GM12878 (cell line): ENCODE results near the gene MTCH2. TPM values are rescaled to one million over a fixed set of nuclear protein-coding genes. Genes with fewer than 3 reads are reported as not detected.

Experiments
- ATAC-seq: fragments of 200-7000 bp; cut with Tn5 transposase; 3 replicates; pipeline ENCODE4 v1.9.1; 2020; ENCODE audit warnings: mild to moderate bottlenecking, moderate library complexity
- BruUV-seq: library from RNA; stranded (reverse); fragments of 400-500 nt; replicated peaks from 2 replicates; lab custom pipeline; 2021; lab: Mats Ljungman, UMichigan
- CTCF ChIA-PET: fragments of 300-600 bp; sonication (Branson Sonifier 250); formaldehyde crosslinking; extraction: SDS; loops from one replicate; lab custom pipeline; 2021; ENCODE audit warnings: inconsistent platforms; lab: Yijun Ruan, JAX
- POLR2A ChIA-PET: fragments of 350-600 bp; formaldehyde crosslinking; extraction: SDS; loops from one replicate; lab custom pipeline; 2021; ENCODE audit warnings: inconsistent platforms; lab: Charles Lee
- RAD21 ChIA-PET: fragments of 300-600 bp; sonication (Branson Sonifier 250); formaldehyde crosslinking; loops from one replicate; lab custom pipeline; 2023; ENCODE audit warnings: antibody characterized with exemption; ENCODE audit not compliant: unreplicated experiment; lab: Charles Lee
- SMC1A ChIA-PET: fragments of 300-600 bp; sonication (Branson Sonifier 250); formaldehyde crosslinking; loops from one replicate; lab custom pipeline; 2023; ENCODE audit not compliant: unreplicated experiment, uncharacterized antibody; lab: Charles Lee
- DNase-seq: peaks from one replicate; pipeline ENCODE4 v3.0.0-alpha.2; 2011; ENCODE audit warnings: low read depth, low spot score
- FAIRE-seq: peaks from 3 replicates; lab custom pipeline; 2011; peaks lifted over from hg19 to GRCh38; lab: Jason Lieb, UNC
- H2AFZ ChIP-seq: 2 replicates; pipeline ENCODE4 v1.6.0; 2011; ENCODE audit warnings: low read depth, low read length, control low read depth; ENCODE audit not compliant: control insufficient read depth
- H3K27ac ChIP-seq: 2 replicates; pipeline ENCODE4 v1.5.1; 2011; ENCODE audit warnings: control low read depth; ENCODE audit not compliant: control insufficient read depth, insufficient read depth
- H3K27me3 ChIP-seq, 2 experiments: replicated peaks in 1 of 2; 2 replicates each; pipeline versions ENCODE4 v1.6.0 to v1.6.1; 2011; ENCODE audit warnings: low read length in 1 of 2; ENCODE audit not compliant: control insufficient read depth in 2 of 2, insufficient read depth in 2 of 2
- H3K36me3 ChIP-seq, 2 experiments: 2 replicates each; pipeline ENCODE4 v1.5.1; 2011; ENCODE audit warnings: low read length in 1 of 2; ENCODE audit not compliant: control insufficient read depth in 2 of 2, insufficient read depth in 2 of 2
- H3K4me1 ChIP-seq: 2 replicates; pipeline ENCODE4 v1.6.1; 2011; ENCODE audit warnings: mild to moderate bottlenecking, low read length, moderate library complexity, mixed read lengths; ENCODE audit not compliant: control insufficient read depth, insufficient read depth
- H3K4me2 ChIP-seq: 2 replicates; pipeline ENCODE4 v1.6.0; 2011; ENCODE audit warnings: control low read depth; ENCODE audit not compliant: control insufficient read depth, insufficient read depth
- H3K4me3 ChIP-seq: fragments of 200-600 bp; sonication (generic); 2 replicates; pipeline ENCODE4 v1.5.1; 2016
- H3K79me2 ChIP-seq: 2 replicates; pipeline ENCODE4 v1.6.0; 2011; ENCODE audit warnings: low read length; ENCODE audit not compliant: control insufficient read depth, insufficient read depth
- H3K9ac ChIP-seq: 2 replicates; pipeline ENCODE4 v1.8.0; 2011; ENCODE audit warnings: low read length, control low read depth, mixed read lengths; ENCODE audit not compliant: control insufficient read depth, insufficient read depth
- H3K9me3 ChIP-seq: replicated peaks from 3 replicates; pipeline ENCODE4 v1.5.1; 2011; ENCODE audit warnings: mild to moderate bottlenecking, low read length; ENCODE audit not compliant: control insufficient read depth, insufficient read depth
- H4K20me1 ChIP-seq: 2 replicates; pipeline ENCODE4 v1.6.0; 2011; ENCODE audit not compliant: control insufficient read depth, insufficient read depth
- ATF7 ChIP-seq: fragments of 450-650 bp; IDR thresholded peaks from 2 replicates; pipeline ENCODE4 v1.6.1; 2016; ENCODE audit warnings: low read depth, mild to moderate bottlenecking
- CEBPZ ChIP-seq: fragments of 150-350 bp; IDR thresholded peaks from 2 replicates; pipeline ENCODE4 v1.6.1; 2016; ENCODE audit warnings: low read depth, low read length
- EP300 ChIP-seq, 2 experiments: fragments of 150-350 bp in 1 of 2; IDR thresholded peaks; 2 replicates each; pipeline ENCODE4 v1.6.1; 2011 to 2012; ENCODE audit warnings: low read depth in 2 of 2, low read length in 2 of 2, borderline replicate concordance in 1 of 2, improper control_type of control experiment in 1 of 2, inconsistent platforms in 1 of 2; ENCODE audit not compliant: control insufficient read depth in 1 of 2
- HDAC6 ChIP-seq: fragments of 200-600 bp; sonication (generic); IDR thresholded peaks from one replicate; pipeline ENCODE4 v1.8.0; 2017; ENCODE audit warnings: antibody characterized with exemption; ENCODE audit not compliant: unreplicated experiment
- MXI1 ChIP-seq: fragments of 150-350 bp; IDR thresholded peaks from 2 replicates; pipeline ENCODE4 v1.6.1; 2011; ENCODE audit warnings: low read depth, mild to moderate bottlenecking, inconsistent platforms, low read length, improper control_type of control experiment
- NFXL1 ChIP-seq: fragments of 450-650 bp; IDR thresholded peaks from 2 replicates; pipeline ENCODE4 v1.6.1; 2017; ENCODE audit warnings: antibody characterized with exemption, mild to moderate bottlenecking, borderline replicate concordance
- NR2C1 ChIP-seq: fragments of 450-650 bp; IDR thresholded peaks from 2 replicates; pipeline ENCODE4 v1.6.1; 2017; ENCODE audit warnings: antibody characterized with exemption, mild to moderate bottlenecking, moderate library complexity
- RB1 ChIP-seq: fragments of 450-650 bp; formaldehyde crosslinking; IDR thresholded peaks from 2 replicates; pipeline ENCODE4 v1.6.1; 2017; ENCODE audit warnings: mild to moderate bottlenecking, borderline replicate concordance
- RELA ChIP-seq: fragments of 450-650 bp; IDR thresholded peaks from 2 replicates; pipeline ENCODE4 v1.8.0; 2014; ENCODE audit warnings: borderline replicate concordance; ENCODE audit not compliant: partially characterized antibody
- SREBF2 ChIP-seq: IDR thresholded peaks from 2 replicates; pipeline ENCODE4 v1.6.1; 2012; ENCODE audit warnings: mild to moderate bottlenecking, low read length
- ZNF207 ChIP-seq: fragments of 450-650 bp; IDR thresholded peaks from 2 replicates; pipeline ENCODE4 v1.6.1; 2014; ENCODE audit warnings: antibody characterized with exemption, mild to moderate bottlenecking, borderline replicate concordance
- WGBS: methylation state at CpG from one replicate; pipeline ENCODE4 v1.1.6; 2016; ENCODE audit warnings: low lambda C conversion rate; ENCODE audit not compliant: insufficient replicate concordance, insufficient coverage; ENCODE audit errors: missing lambda C conversion rate; 5-methylcytosine and 5-hydroxymethylcytosine counted together
- in situ Hi-C: fragments of 300-500 bp; cut with MboI; formaldehyde crosslinking; loops from 9 replicates; pipeline ENCODE4 v1.14.3; 2018; ENCODE audit warnings: mixed read lengths
- intact Hi-C: fragments of 100-400 bp; cut with micrococcal nuclease; formaldehyde crosslinking; loops from one replicate; pipeline ENCODE4 v1.14.2; 2022; ENCODE audit not compliant: unreplicated experiment
- polyA plus RNA-seq, 11 experiments: library from polyadenylated mRNA; depleted of rRNA in 4 of 11; unstranded in 6 of 11; stranded (reverse) in 5 of 11; fragments of >200 nt; fragmentation: Nextera tagmentation in 4 of 11; fragmentation: Illumina TruSeq in 1 of 11; extraction: Ambion mirVana in 4 of 11; extraction: Trizol in 1 of 11; gene quantifications; 1 replicate in 1 of 11; 2 replicates in 10 of 11; pipeline versions ENCODE4 v1.2.1 to v1.2.3, GENCODE V29; 2011 to 2016; ENCODE audit warnings: inconsistent platforms in 2 of 11, missing spikeins in 2 of 11, low read depth in 1 of 11
- total RNA-seq, 4 experiments: library from RNA; depleted of rRNA in 3 of 4; stranded (reverse); fragments of >200 nt in 3 of 4; fragmentation: Illumina TruSeq in 1 of 4; extraction: Trizol in 1 of 4; gene quantifications; 2 replicates each; pipeline versions ENCODE4 v1.2.1 to v1.2.3, GENCODE V29; 2013 to 2021

The MTCH2 gene
- total and polyA plus RNA-seq, 10 of the 15 experiments (the other 5 are each of a cell fraction or from before 2014, with no cell fraction given) = 72.4 to 341 (median 144) TPM

- ChIA-PET SMC1A (interaction anchor here (1.2 kb wide), 1 partner anchor 11 kb away, joined by 3 read pairs; no protein-coding TSS in a partner anchor), POLR2A (no interaction called here), CTCF (no interaction called here)
- ATAC-seq (no peak), DNase-seq (no peak), FAIRE-seq (no peak)
- Histone ChIP-seq H2AFZ (no peak overlapping the region), H3K9ac (no peak overlapping the region), H3K27me3 (no peaks in the 10 kb centered on the region), H3K4me3 (no peak overlapping the region), H3K4me2 (no peak overlapping the region), H3K4me1 (no peaks in the 10 kb centered on the region), H3K79me2 (no peaks in the 10 kb centered on the region), H3K9me3 (no peaks in the 10 kb centered on the region), H3K36me3 (no peaks in the 10 kb centered on the region), H4K20me1 (no peaks in the 10 kb centered on the region)
- WGBS = 17% methylated on average over 2 of the region's 2 CpGs
- no TSS peak for BruUV-seq
- in situ Hi-C loops = no loop called here
- intact Hi-C loops = no loop called here
- no peak for TF ChIP-seq CEBPZ
- no peak for TF ChIP-seq RB1
- no peak for TF ChIP-seq MXI1
- TF ChIP-seq SREBF2 = no peak
- TF ChIP-seq ZNF207 = no peak
- TF ChIP-seq HDAC6 = no peak
- TF ChIP-seq NR2C1 = no peak
- TF ChIP-seq ATF7 = no peak
- TF ChIP-seq EP300 (IDR thresholded peaks at IDR 0.05; ENCODE audit: borderline replicate concordance in 1 of 2, control insufficient read depth in 1 of 2, low read depth in 2 of 2, low read length in 2 of 2) = no peak
- no peak for TF ChIP-seq NFXL1
- no peak for TF ChIP-seq RELA
- TF ChIP-seq, all 136 proteins: peak for 0
- H3K27ac ChIP-seq = no peak overlapping the region
- RAD21 ChIA-PET = no interaction called here
Observed at GRCh38 chr11:47675851-47676250, 33.5 kb upstream of the MTCH2 start.
